HL-60/S4 treated with phorbol 12-myristate 13-acetate at 8.2 ng/mL for 4 days and 3 days (cell line): ENCODE data around the gene COL25A1.

Experiments used
- in situ Hi-C: fragments of 300-500 bp; cut with MboI; formaldehyde crosslinking; loops from 2 replicates; pipeline ENCODE4 v1.15.0; 2022; ENCODE audit warnings: low sequenced_read_pairs

Gene COL25A1

DNA sequence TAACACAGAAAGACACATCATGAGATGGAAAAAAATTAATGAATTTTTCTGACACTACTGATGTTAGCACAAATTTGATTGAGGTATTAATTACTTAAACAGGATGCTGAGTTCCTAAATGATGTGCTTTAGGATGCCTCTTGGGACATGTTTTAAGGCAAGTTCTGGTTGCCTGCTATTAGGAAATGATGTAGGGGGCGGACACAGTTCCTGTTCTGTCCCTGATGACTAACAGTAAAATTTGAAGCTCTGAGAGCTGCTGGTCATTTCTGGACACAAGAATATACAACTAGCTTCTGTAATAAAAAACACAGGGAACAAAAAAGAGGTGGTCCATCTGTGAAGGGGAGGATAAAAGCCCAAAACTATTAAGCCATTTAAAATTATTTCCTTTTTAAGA is 376.4 kb downstream of the COL25A1 start:
- in situ Hi-C loops, result no loop called here

DNA sequence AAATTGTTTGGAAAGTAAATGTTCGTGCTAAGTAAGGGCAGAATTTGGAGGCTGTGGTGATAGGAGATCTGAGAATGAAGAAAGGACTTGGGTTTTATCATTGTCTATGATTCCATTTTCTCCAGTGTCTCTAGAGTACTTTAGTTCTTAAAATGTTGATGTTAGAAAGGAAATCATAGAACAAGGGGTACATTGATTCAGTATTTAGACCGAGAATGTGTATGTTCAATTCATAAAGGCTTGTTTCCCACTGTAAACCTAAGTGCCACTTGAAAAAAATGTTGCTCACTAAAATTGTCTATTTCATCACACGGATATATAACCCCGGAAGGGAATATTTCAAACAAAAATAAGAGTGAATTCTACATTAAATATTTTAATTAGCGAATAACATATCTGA is 380.3 kb downstream of the COL25A1 start:
- in situ Hi-C loops, result no loop called here

DNA sequence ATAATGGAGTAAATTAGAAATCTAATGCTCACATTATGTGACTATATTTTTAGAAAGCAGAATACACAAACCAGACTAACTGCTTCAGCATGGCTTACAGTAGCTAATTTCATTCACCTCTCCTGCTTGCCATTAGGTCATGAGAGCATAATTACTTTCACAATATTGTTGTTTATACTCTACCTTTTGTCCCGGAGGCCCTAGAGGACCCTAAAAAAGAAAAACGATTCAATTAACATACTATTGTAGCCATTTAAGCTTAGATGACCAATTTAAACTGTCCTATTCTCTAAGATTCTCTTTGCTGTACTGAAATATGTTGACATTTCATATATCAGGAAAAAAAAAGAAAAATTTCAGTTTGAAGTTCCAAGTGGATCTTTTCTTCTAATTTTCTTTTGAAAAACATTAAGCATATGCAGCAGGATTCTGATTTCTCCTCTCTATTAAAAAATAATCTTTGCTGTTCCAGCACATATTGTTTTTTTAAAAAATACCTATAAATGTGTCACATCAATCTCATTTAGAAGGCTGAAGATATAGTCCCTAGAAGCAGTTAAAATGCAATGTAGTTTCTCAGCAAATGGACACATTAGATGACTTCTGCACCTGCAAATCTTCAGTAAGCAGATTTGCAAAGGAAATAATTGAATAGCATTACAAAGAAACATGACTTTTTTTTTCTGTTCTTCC is 381.9 kb downstream of the COL25A1 start:
- in situ Hi-C loops, result no loop called here

DNA sequence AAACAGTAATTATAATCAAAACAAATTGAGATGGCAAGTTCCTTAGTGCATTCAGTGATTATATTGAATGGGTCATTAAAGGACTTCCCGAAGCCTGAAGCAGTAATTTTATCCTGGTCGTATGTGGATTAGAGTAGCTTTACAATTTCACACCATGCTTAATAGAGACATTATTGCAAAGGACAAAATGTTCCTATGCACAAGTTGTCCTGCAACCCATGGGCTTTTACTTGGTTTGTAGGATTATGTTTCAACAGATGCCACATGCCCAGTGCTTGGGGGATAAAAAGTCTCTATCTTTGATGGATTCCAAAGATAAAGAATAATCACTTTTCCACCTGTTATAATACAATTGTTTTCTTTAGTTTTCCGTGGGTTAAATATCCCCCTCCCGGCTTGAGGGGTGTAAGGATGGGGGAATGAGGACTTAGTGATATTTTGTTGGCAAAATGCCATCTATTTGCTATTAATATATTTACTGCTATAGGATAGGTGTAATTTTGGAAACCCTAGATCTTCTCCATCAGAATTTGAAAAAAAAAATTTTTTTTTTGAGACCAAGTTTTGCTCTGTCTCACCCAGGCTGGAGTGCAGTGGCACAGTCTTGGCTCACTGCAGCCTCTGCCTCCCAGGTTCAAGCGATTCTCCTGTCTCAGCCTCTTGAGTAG is 383.1 kb downstream of the COL25A1 start:
- in situ Hi-C loops, result no loop called here

DNA sequence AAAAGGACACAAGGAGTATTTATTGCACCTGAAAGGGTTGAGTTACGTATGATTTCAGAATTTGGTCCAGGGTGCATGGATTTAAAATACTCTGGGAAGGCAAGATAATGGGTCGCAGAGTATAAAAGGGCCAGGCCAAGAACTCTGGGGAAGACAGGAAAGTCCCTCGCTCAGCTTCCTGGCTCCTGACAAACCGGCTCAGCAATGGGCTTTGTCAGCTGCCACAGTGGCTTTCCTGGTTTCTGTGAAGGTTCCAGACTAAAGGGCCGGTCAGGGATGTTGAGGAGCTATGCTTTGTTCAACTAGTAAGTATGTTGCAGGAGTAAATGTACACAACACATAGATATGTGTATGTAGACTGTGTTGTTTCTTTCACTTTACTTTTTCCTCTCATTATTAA is 385.2 kb downstream of the COL25A1 start:
- in situ Hi-C loops, result no loop called here

DNA sequence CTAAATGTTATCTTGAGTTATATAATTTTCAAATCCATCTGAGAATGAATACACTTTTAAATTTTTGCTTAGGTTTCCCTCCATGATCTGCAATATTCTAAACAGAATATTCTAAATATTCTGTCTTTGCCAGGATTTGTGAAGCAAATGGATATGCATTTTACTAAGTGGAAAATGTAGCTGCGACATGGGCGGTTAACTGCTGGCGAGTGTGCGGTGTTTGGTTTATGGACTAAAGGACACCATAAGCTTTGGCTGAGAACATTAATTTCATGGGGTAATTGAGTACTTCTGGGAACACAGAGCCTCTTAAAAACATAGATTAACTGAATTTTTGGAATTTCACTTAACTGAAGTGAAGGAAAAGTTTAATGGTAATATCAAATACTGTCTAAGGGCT is 385.8 kb downstream of the COL25A1 start:
- in situ Hi-C loops, result no loop called here

DNA sequence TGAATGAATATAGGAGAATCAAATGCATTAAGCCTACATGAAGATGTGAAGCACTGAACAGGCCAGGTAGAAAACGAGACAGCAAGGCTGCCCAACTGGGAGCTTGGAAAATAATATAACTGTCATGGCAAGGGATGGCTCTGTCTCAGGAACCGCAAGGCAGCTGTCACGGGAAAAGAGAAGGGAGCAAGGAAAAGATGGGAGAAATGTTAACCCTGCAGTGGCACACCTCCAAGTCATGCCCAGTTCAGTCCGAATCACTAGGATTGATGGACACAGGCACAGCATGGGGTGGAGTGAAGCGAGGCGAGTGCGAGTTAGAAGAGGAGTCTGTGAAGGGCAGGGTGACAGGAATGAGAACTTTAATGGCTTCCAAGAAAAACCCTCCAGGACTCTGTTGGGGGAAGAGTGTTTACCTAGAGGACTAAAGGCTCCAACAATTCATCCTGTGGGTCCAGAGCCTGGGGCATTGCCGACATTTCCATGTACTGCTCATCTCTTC is 395.5 kb downstream of the COL25A1 start:
- in situ Hi-C loops, result no loop called here

DNA sequence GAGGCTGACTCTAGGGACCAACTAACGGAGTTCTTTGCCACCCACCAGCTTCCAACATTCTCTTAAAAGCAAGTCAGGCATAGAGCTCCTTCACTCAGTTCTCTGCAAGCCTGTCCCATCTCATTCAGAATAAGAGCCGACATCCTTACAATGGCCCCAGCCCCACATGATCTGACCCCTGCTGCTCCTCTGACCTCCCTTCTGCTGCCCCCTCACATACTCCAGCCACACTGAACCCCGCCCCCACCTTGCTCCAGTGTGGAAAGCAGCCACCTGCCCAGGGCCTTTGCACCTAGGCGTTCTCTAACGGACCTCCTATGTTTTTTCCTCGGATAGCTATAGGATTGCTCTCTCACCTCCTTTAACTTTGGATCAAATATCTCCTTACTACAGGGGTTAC is 396.5 kb downstream of the COL25A1 start:
- in situ Hi-C loops, result no loop called here

DNA sequence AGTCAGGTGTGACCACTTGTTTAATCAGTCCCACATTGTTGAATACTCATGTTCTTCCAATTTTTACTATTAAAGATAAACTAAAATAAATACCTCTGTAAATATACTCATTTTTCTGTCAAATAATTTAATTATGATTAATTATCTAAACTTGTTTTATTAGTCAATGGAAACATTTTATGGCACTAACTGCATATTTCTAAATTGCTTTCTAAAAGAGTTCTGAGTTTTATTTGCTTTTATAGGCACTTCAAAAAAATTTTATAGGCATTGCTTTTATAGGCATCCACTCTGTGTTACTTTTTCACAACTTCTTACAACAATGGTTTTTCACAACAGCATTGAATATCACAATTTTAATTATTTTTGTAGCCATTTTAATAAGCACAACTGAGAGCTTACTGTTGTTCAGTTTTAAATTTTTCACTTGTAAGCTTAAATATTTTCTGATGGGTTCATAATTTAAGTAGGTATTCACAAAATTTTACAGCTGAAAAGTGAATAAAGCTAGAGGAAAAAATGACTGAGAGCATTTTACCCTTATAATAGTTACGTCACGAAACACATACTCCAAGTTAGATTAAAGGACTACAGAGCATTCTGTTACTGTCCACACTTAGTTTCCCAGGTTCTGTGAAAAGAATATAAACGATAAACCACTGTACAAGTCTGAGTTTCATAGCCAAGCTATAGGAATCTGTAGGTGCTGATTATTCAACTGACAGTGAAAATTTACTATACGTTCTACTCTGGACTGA is 398.8 kb downstream of the COL25A1 start:
- in situ Hi-C loops, result no loop called here

DNA sequence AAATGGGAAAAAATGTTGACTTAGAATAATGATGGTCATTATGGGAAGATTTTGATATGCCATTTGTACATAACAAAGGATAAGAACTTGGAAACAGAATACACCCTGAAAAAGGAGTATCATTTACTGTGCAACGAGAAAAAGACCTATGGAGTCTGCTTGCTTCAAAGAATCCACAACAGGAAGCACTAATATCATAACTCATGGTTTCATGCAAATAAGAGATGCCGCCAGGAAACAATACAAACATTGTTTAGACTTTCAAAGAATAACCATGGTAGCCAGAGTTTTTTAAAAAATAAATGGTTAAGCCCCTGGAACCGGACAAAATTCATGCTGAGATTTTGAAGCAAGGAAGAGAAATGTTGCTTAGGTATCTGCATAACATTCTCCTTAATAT is 399.7 kb downstream of the COL25A1 start:
- in situ Hi-C loops, result no loop called here

DNA sequence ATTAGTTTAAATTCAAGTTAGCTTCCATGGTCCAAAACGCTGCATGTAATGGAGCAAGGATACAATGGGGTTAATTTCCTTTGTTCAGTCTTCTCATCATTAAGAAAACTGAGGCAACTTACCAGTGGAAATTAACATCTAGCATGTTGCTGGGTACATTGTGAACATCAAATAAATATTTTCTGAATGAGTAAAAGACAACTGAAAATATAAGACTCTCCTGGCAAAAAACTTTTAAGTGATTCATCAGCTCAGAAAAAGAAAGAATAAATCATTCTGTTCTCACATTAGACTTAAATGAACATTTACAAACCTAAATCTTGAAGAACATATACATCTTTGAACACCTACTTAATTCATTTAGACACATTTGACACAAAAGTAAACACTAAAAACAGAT is 401.2 kb downstream of the COL25A1 start:
- in situ Hi-C loops, result no loop called here

DNA sequence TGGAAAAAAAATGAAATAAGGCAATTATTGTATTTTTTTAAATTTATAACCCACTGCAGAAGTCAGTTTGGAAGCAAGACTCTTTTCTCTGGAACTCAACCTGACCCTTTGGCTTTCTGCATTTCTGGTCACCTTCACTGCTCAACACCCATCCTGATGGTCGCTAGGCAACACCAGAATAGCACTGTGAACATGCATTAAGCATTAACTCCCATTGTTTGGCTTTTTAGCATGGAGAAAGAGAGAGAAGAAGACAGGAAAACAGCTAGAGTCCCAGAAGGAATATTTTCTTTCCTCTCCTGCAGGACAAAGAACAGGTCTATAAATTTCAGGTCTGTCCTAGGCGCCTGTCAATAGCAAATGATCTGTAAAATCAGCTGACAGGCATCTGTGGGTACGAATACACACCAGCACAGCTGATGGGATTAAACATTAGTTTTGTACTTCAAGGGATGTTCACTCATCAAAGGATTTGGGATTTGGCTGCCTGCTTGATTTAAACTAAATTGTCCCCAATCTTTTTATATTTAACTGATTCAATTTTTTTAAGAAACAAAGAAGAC is 402.4 kb downstream of the COL25A1 start:
- in situ Hi-C loops, result no loop called here

DNA sequence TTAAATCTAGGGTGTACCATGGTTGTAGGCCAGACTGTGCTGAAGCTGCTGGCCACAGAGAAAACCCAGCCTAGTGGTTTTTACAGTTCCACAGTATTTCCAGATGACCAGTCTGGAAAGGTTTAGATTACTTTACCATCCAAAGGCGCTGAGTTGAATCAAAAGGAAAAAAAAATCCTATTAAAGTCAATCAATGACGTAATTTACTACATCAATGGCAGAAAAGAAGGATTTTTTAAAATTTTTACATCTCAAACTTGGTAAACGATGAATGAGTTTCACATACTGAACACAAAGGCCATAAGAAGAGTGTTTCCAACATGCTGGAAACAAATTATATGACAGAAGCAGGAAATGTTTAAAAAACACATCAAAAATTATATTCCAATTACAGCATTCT is 409.0 kb downstream of the COL25A1 start:
- in situ Hi-C loops, result no loop called here

DNA sequence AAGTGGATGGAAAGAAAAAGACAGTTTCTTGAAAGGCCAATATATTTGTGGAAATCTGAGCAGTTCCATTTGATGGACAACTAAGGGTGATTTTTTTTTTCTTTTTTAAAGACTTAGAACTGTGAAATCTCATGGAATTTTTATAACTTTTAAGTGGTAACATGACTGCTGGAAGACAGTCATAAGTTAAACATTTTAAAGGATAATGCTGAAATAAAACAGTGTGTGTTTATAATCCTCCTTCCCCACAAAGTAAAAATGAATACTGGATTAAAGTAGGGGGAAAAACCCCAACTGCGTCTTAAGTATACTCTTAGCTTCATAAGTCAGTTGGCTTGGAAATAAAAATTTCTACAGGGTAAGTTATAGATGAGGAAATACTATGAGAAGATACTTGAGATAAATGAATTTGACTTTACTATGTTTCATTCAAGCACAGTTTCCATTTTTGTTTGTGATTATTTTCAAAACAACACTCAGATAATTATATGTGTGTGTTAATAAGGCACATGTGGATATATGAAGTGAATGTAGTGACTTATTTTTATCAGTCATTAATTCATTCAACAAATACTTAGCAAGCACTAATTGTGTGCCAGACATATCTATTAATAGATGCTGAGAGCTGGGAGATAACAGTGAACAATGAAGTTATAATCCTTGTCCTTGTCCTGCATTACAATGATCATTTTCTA is 410.4 kb downstream of the COL25A1 start:
- in situ Hi-C loops, result no loop called here

DNA sequence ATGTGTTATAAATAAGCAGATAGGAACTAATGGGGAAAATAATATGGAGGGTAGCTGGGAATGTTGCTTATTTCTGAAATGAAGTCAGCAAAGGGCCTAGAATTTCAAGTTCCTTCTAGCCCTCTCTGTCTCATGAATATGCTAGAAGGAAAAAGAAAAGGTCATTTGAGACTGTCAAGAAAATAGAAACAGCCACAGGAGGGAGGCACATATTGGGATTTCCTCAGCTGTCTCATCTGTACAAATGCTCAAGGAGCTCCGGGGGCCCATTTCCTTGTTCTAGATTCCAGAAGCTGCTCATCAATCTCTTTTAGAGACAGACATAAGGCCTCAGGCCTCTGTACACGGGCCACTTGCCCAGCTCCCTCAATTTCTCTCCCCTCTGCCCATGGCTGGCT is 412.0 kb downstream of the COL25A1 start:
- in situ Hi-C loops, result no loop called here

DNA sequence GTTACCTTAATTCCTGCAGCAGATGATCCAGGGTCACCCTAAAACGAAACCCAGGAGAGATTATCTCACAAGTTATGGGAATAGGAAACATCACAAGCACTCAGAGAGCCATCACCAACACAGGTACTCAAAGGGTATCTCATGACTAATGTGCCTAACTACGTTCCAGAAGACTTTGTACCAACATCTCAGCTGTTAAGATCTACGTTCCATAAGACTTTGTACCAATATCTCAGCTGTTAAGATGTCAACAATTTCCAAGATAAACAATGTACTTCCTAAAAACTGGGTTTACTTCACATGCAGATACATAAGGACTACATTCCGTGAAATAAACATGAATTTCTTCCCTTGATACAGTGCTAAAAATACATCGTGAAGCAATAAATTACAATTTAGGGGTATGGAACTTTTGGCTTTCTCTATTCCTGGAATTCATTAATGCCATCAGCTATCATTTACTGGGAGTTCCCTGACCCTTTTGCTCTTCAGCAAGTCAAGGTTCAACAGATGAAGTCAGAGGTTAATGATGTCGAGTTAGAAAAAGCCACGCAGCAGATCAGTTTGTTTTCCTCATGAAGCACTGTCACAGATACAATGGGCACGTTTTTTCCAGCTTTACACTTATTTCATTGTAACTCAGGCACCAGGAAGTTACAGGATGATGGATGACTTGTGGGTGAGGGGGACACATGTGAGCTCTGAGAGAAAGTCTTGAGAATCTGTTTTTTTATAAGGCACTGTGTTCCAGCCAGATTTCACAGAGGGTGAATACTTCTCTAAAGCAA is 412.6 kb downstream of the COL25A1 start:
- in situ Hi-C loops, result no loop called here

DNA sequence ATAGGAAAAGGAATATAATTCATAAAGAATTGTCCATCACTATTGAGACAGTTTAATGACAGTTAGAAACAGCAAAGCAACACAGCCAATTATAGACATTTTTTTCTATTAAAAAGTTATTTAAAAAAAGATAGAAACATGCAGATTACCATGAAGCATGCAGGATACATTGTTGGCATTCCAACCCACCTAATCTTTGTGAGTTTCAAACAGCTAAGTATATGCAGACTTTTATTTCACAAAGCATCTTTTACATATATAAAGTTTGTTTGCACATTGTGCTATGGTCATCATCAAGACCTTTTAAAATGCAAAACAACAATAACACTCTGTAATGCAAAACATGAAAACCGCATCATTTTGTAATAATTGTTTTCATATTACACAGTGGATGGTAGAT is 413.7 kb downstream of the COL25A1 start:
- in situ Hi-C loops, result no loop called here

DNA sequence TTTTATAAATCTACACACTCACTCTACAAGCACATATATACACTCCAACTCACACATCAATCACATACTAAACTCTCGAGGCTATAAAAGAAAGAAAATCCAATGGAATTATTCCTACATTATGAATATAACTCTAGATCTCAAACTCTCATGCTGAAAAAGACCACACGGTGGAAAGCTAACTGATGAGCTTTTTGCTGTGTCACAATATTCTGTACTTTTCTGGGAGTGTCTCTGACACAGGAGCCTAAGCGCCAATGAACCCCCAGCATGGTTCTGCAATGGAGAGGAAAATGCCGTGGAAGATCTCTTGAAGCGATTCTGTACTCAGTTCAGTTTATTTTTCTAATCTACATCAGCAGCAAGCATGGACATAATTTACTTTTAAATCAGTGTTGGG is 415.4 kb downstream of the COL25A1 start:
- in situ Hi-C loops, result no loop called here

DNA sequence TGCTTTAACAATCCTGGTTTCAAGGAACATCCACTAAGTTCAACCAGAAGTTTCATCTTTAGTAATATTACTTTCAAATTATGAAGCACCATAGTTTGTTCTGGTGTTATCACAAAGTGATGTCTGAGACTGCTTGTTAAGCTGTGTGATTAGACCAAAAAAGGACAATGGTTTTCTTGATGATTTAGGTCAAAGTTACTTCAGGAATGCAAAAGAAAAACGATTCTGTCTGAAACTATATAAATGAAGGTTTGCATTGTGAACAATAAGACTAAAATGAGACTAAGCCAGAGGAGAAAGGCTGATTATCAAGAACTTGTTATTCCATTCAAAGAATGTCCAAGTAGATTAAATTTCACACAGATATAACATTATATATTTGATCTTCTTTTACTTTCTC is 417.2 kb downstream of the COL25A1 start:
- in situ Hi-C loops, result no loop called here

DNA sequence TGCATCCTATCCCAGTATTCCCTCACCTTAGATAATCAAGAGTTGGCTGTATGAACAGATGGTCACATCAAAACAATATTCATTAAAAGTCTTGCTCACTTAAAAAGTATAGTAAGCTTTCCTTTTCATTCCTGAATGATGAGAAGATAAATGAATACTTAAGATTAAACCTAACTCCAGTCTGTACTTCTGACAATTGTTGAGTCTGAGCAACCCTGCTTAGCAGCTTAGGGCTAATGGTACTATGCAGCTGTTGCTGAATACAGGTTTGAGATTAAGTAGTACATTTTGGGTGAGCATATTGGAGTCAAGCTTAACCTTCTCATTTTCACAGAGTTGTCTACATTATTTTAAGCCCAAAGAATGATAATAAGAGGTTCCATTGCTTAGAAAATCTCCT is 417.9 kb downstream of the COL25A1 start:
- in situ Hi-C loops, result no loop called here
